Naive thymus-derived CD4-positive, alpha-beta T cell (primary cell): ENCODE results near the gene HENMT1. TPM values are rescaled to one million over a fixed set of nuclear protein-coding genes. Genes with fewer than 3 reads are reported as not detected.
A peak's percentile ranks its signal among the peaks of the same experiment; 100 is the strongest.
"Not testable (repeated sequence)": the region's sequence is repeated elsewhere in the genome, so short reads cannot be mapped to it uniquely, and the experiment has no call there.

ENCODE experiments used
- ATAC-seq: fragments of 150-1000 bp; cut with Tn5 transposase; 2 replicates; pipeline ENCODE4 v1.10.0; 2021; ENCODE audit warnings: mild to moderate bottlenecking, moderate library complexity
- CTCF ChIA-PET: fragments of 350-600 bp; sonication (Branson Sonifier 250); formaldehyde crosslinking; loops from one replicate; lab custom pipeline; 2021; ENCODE audit warnings: antibody characterized with exemption; lab: Charles Lee
- POLR2A ChIA-PET: fragments of 350-600 bp; sonication (Branson Sonifier 250); formaldehyde crosslinking; loops from one replicate; lab custom pipeline; 2021; ENCODE audit warnings: antibody characterized with exemption, inconsistent platforms; lab: Charles Lee
- DNase-seq, 9 donors: peaks; one replicate each; pipeline versions ENCODE4 v3.0.0 to v3.0.0-alpha.2; 2020 to 2022; ENCODE audit warnings: mixed read lengths in 1 of 9
- H3K27ac ChIP-seq: one replicate; pipeline ENCODE4 v1.7.0; 2013; ENCODE audit warnings: mild to moderate bottlenecking, low read depth, low read length, moderate library complexity
- H3K27me3 ChIP-seq, 2 donors: one replicate each; pipeline ENCODE4 v1.7.0; 2013; ENCODE audit warnings: low read length in 2 of 2, mild to moderate bottlenecking in 2 of 2, moderate library complexity in 2 of 2; ENCODE audit not compliant: control insufficient read depth in 2 of 2, insufficient read depth in 2 of 2
- H3K36me3 ChIP-seq, 3 experiments: 1 replicate in 2 of 3; 2 replicates in 1 of 3; pipeline ENCODE4 v1.7.0; 2013; ENCODE audit warnings: low read length in 3 of 3, mild to moderate bottlenecking in 3 of 3, moderate library complexity in 1 of 3; ENCODE audit not compliant: insufficient read depth in 3 of 3, control insufficient read depth in 2 of 3
- H3K4me1 ChIP-seq, 2 donors: one replicate each; pipeline ENCODE4 v1.7.0; 2013; ENCODE audit warnings: low read length in 2 of 2, mild to moderate bottlenecking in 2 of 2, moderate library complexity in 1 of 2; ENCODE audit not compliant: control insufficient read depth in 2 of 2, insufficient read depth in 2 of 2
- H3K4me3 ChIP-seq: 2 replicates; pipeline ENCODE4 v1.7.0; 2013; ENCODE audit warnings: mild to moderate bottlenecking, low read length
- H3K9me3 ChIP-seq, 3 experiments: 1 replicate in 2 of 3; 2 replicates in 1 of 3; pipeline ENCODE4 v1.7.0; 2013; ENCODE audit warnings: low read length in 3 of 3; ENCODE audit not compliant: control insufficient read depth in 2 of 3
- H3K27ac Mint-ChIP-seq, 9 donors: one replicate each; pipeline ENCODE4 v1.8.0; 2020 to 2022; ENCODE audit warnings: mixed read lengths in 9 of 9, mild to moderate bottlenecking in 8 of 9, moderate library complexity in 5 of 9, inconsistent platforms in 2 of 9
- H3K27me3 Mint-ChIP-seq, 5 donors: one replicate each; pipeline ENCODE4 v1.8.0; 2021 to 2022; ENCODE audit warnings: mixed read lengths in 5 of 5, mild to moderate bottlenecking in 1 of 5
- H3K36me3 Mint-ChIP-seq, 5 donors: one replicate each; pipeline ENCODE4 v1.8.0; 2020 to 2022; ENCODE audit warnings: mixed read lengths in 5 of 5, mild to moderate bottlenecking in 3 of 5, inconsistent platforms in 1 of 5
- H3K4me1 Mint-ChIP-seq, 7 donors: one replicate each; pipeline ENCODE4 v1.8.0; 2020 to 2022; ENCODE audit warnings: mixed read lengths in 7 of 7, mild to moderate bottlenecking in 3 of 7, inconsistent platforms in 1 of 7
- H3K4me3 Mint-ChIP-seq, 10 donors: one replicate each; pipeline ENCODE4 v1.8.0; 2020 to 2022; ENCODE audit warnings: mild to moderate bottlenecking in 10 of 10, mixed read lengths in 10 of 10, moderate library complexity in 6 of 10, inconsistent platforms in 2 of 10
- H3K9me3 Mint-ChIP-seq, 11 donors: one replicate each; pipeline ENCODE4 v1.8.0; 2020 to 2022; ENCODE audit warnings: mixed read lengths in 11 of 11, mild to moderate bottlenecking in 4 of 11, inconsistent platforms in 1 of 11, moderate library complexity in 1 of 11
- intact Hi-C, 2 donors: fragments of 100-400 bp; cut with micrococcal nuclease; formaldehyde crosslinking; loops; one replicate each; pipeline ENCODE4 v1.15.1; 2023
- polyA plus RNA-seq, 2 donors: library from polyadenylated mRNA; unstranded; fragments of 300-500 nt; fragmentation: Illumina TruSeq; gene quantifications; one replicate each; pipeline ENCODE4 v1.2.3, GENCODE V29; 2021
- total RNA-seq, 6 experiments: library from RNA in 5 of 6; stranded (reverse) in 5 of 6; gene quantifications; 1 replicate in 5 of 6; 2 replicates in 1 of 6; pipeline ENCODE4 v1.2.3 and lab custom pipeline; 2021 to 2026

HENMT1 gene
- total and polyA plus RNA-seq, 7 experiments from 2014 or later = 5.8 to 22.2 (median 13.8) TPM

GRCh38 chr1:108667422-108667821, 6.5 kb upstream of the HENMT1 start:
- CTCF ChIA-PET, H3K9me3 ChIP-seq, intact Hi-C loops, DNase-seq, ATAC-seq, H3K4me1 ChIP-seq, H3K9me3 Mint-ChIP-seq, H3K27ac ChIP-seq, H3K36me3 ChIP-seq, H3K27me3 ChIP-seq, H3K4me3 ChIP-seq, H3K27ac Mint-ChIP-seq, H3K4me3 Mint-ChIP-seq, H3K36me3 Mint-ChIP-seq, H3K27me3 Mint-ChIP-seq: not testable (repeated sequence)
- peaks cover 0 to 20% (median 10%) of the 10 kb centered on the region in 7 donors for H3K4me1 Mint-ChIP-seq
- POLR2A ChIA-PET = interaction anchor here (1.2 to 2.1 kb wide), 2 partner anchors 25 kb away, joined by 4 to 9 read pairs; partner anchors contain the start of gene PRPF38B

GRCh38 chr1:108665771-108666170, 4.9 kb upstream of the HENMT1 start:
- Mint-ChIP-seq H3K4me3 (no peak overlapping the region), H3K4me1 (peaks cover 4 to 25% (median 18%) of the 10 kb centered on the region in 7 donors), H3K36me3 (peaks cover 0 to 5% (median 0%) of the 10 kb centered on the region in 5 donors), H3K27me3 (peaks cover 0 to 3% (median 0%) of the 10 kb centered on the region in 5 donors), H3K9me3 (no peaks in the 10 kb centered on the region), H3K27ac (no peak overlapping the region)
- DNase-seq (no peak), ATAC-seq (no peak)
- no peaks in the 10 kb centered on the region for H3K27me3 ChIP-seq
- ChIA-PET POLR2A (interaction anchor here (0.7 to 2.1 kb wide), 4 partner anchors 9 to 449 kb away, joined by 3 to 10 read pairs (median 6); partner anchors contain the start of gene PRPF38B), CTCF (no interaction called here)
- intact Hi-C loops = no loop called here
- H3K27ac ChIP-seq = no peak overlapping the region
- no peak overlapping the region for H3K4me3 ChIP-seq
- H3K4me1 ChIP-seq = peaks cover 7 to 9% of the 10 kb centered on the region in 2 donors
- H3K9me3 ChIP-seq = no peaks in the 10 kb centered on the region
- H3K36me3 ChIP-seq = no peaks in the 10 kb centered on the region

- ChIA-PET CTCF (no interaction called here), POLR2A (interaction anchor here (0.7 to 2.1 kb wide), 4 partner anchors 9 to 450 kb away, joined by 3 to 10 read pairs (median 6); partner anchors contain the start of gene PRPF38B)
- H3K4me3 Mint-ChIP-seq = no peak overlapping the region
- H3K27ac Mint-ChIP-seq = peak overlapping the region in 1 of 9 donors; percentile 40
- H3K27ac ChIP-seq = no peak overlapping the region
- H3K4me1 ChIP-seq = peaks cover 7 to 9% of the 10 kb centered on the region in 2 donors
- no peaks in the 10 kb centered on the region for H3K9me3 ChIP-seq
- H3K4me3 ChIP-seq = no peak overlapping the region
- H3K9me3 Mint-ChIP-seq = no peaks in the 10 kb centered on the region
- H3K36me3 ChIP-seq = no peaks in the 10 kb centered on the region
- ATAC-seq (no peak), DNase-seq (no peak)
- H3K27me3 Mint-ChIP-seq = peaks cover 0 to 3% (median 0%) of the 10 kb centered on the region in 5 donors
- H3K36me3 Mint-ChIP-seq = peaks cover 0 to 5% (median 0%) of the 10 kb centered on the region in 5 donors
- intact Hi-C loops = no loop called here
- no peaks in the 10 kb centered on the region for H3K27me3 ChIP-seq
- peaks cover 7 to 29% (median 22%) of the 10 kb centered on the region in 7 donors for H3K4me1 Mint-ChIP-seq
These were observed 4.2 kb upstream of the HENMT1 start for GRCh38 chr1:108665067-108665466.

GRCh38 chr1:108664481-108664880, 3.6 kb upstream of the HENMT1 start:
- H3K4me1 Mint-ChIP-seq = peaks cover 10 to 35% (median 28%) of the 10 kb centered on the region in 7 donors
- ChIA-PET POLR2A (interaction anchor here (1.7 to 2.1 kb wide), 3 partner anchors 8 to 28 kb away, joined by 4 to 10 read pairs (median 9); partner anchors contain the start of gene PRPF38B), CTCF (no interaction called here)
- H3K9me3 Mint-ChIP-seq = no peaks in the 10 kb centered on the region
- H3K27me3 Mint-ChIP-seq = peaks cover 0 to 3% (median 0%) of the 10 kb centered on the region in 5 donors
- Histone ChIP-seq H3K36me3 (no peaks in the 10 kb centered on the region), H3K27ac (no peak overlapping the region), H3K4me3 (no peak overlapping the region), H3K9me3 (no peaks in the 10 kb centered on the region), H3K27me3 (no peaks in the 10 kb centered on the region), H3K4me1 (peaks cover 7 to 9% of the 10 kb centered on the region in 2 donors)
- intact Hi-C loops = no loop called here
- DNase-seq (no peak), ATAC-seq (no peak)
- H3K27ac Mint-ChIP-seq = peak overlapping the region in 1 of 9 donors; percentile 40
- H3K4me3 Mint-ChIP-seq = no peak overlapping the region
- H3K36me3 Mint-ChIP-seq = peaks cover 0 to 5% (median 2%) of the 10 kb centered on the region in 5 donors

GRCh38 chr1:108663074-108663473, 2.2 kb upstream of the HENMT1 start:
- peaks cover 7 to 9% of the 10 kb centered on the region in 2 donors for H3K4me1 ChIP-seq
- ChIA-PET POLR2A (interaction anchor here (1.1 to 8.4 kb wide), 5 partner anchors 9 to 30 kb away, joined by 3 to 236 read pairs (median 40); partner anchors contain the start of gene PRPF38B), CTCF (interaction anchor here (1.4 kb wide), 1 partner anchor 18 kb away, joined by 5 read pairs; no protein-coding TSS in a partner anchor)
- H3K9me3 Mint-ChIP-seq = no peaks in the 10 kb centered on the region
- no peak overlapping the region for H3K27ac ChIP-seq
- DNase-seq (no peak), ATAC-seq (no peak)
- no peaks in the 10 kb centered on the region for H3K27me3 ChIP-seq
- peak overlapping the region in 8 of 10 donors; percentile 2 to 89 (median 45) for H3K4me3 Mint-ChIP-seq
- no peak overlapping the region for H3K4me3 ChIP-seq
- H3K27me3 Mint-ChIP-seq = no peaks in the 10 kb centered on the region
- H3K27ac Mint-ChIP-seq = peak overlapping the region; percentile 4 to 97 (median 93)
- intact Hi-C loops = no loop called here
- H3K36me3 Mint-ChIP-seq = peaks cover 0 to 5% (median 2%) of the 10 kb centered on the region in 5 donors
- H3K9me3 ChIP-seq = no peaks in the 10 kb centered on the region
- no peaks in the 10 kb centered on the region for H3K36me3 ChIP-seq
- H3K4me1 Mint-ChIP-seq = peaks cover 11 to 39% (median 31%) of the 10 kb centered on the region in 7 donors

- Mint-ChIP-seq H3K27ac (peak overlapping the region in 2 of 9 donors; percentile 23 to 77), H3K36me3 (peaks cover 4 to 25% (median 19%) of the 10 kb centered on the region in 5 donors), H3K27me3 (no peaks in the 10 kb centered on the region), H3K4me1 (peaks cover 11 to 46% (median 28%) of the 10 kb centered on the region in 7 donors), H3K9me3 (peaks cover 0 to 3% (median 0%) of the 10 kb centered on the region in 11 donors), H3K4me3 (peak overlapping the region in 1 of 10 donors; percentile 12)
- Histone ChIP-seq H3K4me3 (no peak overlapping the region), H3K27me3 (no peaks in the 10 kb centered on the region), H3K36me3 (no peaks in the 10 kb centered on the region), H3K4me1 (peaks cover 7 to 9% of the 10 kb centered on the region in 2 donors), H3K27ac (no peak overlapping the region), H3K9me3 (no peaks in the 10 kb centered on the region)
- DNase-seq (no peak), ATAC-seq (no peak)
- ChIA-PET POLR2A (interaction anchor here (0.6 to 8.4 kb wide), 5 partner anchors 12 to 241 kb away, joined by 3 to 236 read pairs (median 3); partner anchors contain the start of gene PRPF38B), CTCF (interaction anchor here (1.1 kb wide), 1 partner anchor 9 kb away, joined by 3 read pairs; no protein-coding TSS in a partner anchor)
- intact Hi-C loops = no loop called here
These were observed 3.4 kb downstream of the HENMT1 start for GRCh38 chr1:108657356-108658080.
